ENCODE measurements around the gene GPR143. TPM values are rescaled to one million over a fixed set of nuclear protein-coding genes. Genes with fewer than 3 reads are reported as not detected.

Gene GPR143
- total and polyA plus RNA-seq, 2 of the 4 experiments (the other 2 are of a cell fraction): 0.07 TPM; not detected in 1

- no peak overlapping the region for H2BK120ac ChIP-seq (ENCODE audit: low read depth, low read length)
- H2AFZ ChIP-seq (replicated peaks; ENCODE audit: low read length, poor library complexity): no peak overlapping the region
- H3K14ac ChIP-seq (replicated peaks; ENCODE audit: low read depth, low read length): no peak overlapping the region
- dilution Hi-C loops (cut with HindIII; ENCODE audit: low sequenced_read_pairs, unreplicated experiment) (no loop called here), in situ Hi-C loops (cut with MboI; ENCODE audit: low sequenced_read_pairs) (no loop called here), intact Hi-C loops (cut with micrococcal nuclease) (no loop called here)
- CTCF ChIA-PET: no interaction called here
- no peak overlapping the region for H2AK5ac ChIP-seq (ENCODE audit: low read depth, low read length)
- H3K27ac ChIP-seq (ENCODE audit: insufficient read depth, low read length): no peak overlapping the region
- H2BK5ac ChIP-seq (ENCODE audit: low read depth, low read length, poor library complexity, severe bottlenecking): no peak overlapping the region
- H4K20me1 ChIP-seq (ENCODE audit: insufficient read depth, low read length): no peaks in the 10 kb centered on the region
- H3K9me1 ChIP-seq (ENCODE audit: insufficient read depth, low read length): no peaks in the 10 kb centered on the region
- no peaks in the 10 kb centered on the region for H3K79me1 ChIP-seq (ENCODE audit: low read depth in 1 of 2, low read length in 2 of 2)
- no peak overlapping the region for H4K5ac ChIP-seq (ENCODE audit: low read depth, low read length)
- no peak overlapping the region for H3K9ac ChIP-seq (ENCODE audit: low read depth, low read length)
- no peaks in the 10 kb centered on the region for H3K27me3 ChIP-seq (ENCODE audit: control insufficient read depth, insufficient read depth, low read length)
- TF ChIP-seq NFE2L2 (IDR thresholded peaks at IDR 0.05; ENCODE audit: low read depth, low read length): no peak
- TF ChIP-seq BHLHE40 (IDR thresholded peaks at IDR 0.05; ENCODE audit: low read depth, low read length): no peak
- TF ChIP-seq MAFK (IDR thresholded peaks at IDR 0.05; ENCODE audit: low read depth, low read length): no peak
- TF ChIP-seq RFX5 (IDR thresholded peaks at IDR 0.05; ENCODE audit: low read depth, low read length): no peak
- TF ChIP-seq RCOR1 (IDR thresholded peaks at IDR 0.05; ENCODE audit: insufficient replicate concordance, low read length): no peak
- TF ChIP-seq POLR2A (IDR thresholded peaks at IDR 0.05; ENCODE audit: low read depth, low read length): no peak
- TF ChIP-seq MXI1 (IDR thresholded peaks at IDR 0.05; ENCODE audit: borderline replicate concordance, low read depth, low read length): no peak
- TF ChIP-seq CEBPB (IDR thresholded peaks at IDR 0.05; ENCODE audit: low read depth, low read length): no peak
- TF ChIP-seq SMC3 (IDR thresholded peaks at IDR 0.05; ENCODE audit: low read depth, low read length): no peak
- no peak for TF ChIP-seq ELK1 (IDR thresholded peaks at IDR 0.05; ENCODE audit: borderline replicate concordance, low read depth, low read length)
- H2AK9ac ChIP-seq (replicated peaks; ENCODE audit: low read depth, low read length, poor library complexity): no peak overlapping the region
- H3K4me3 ChIP-seq (ENCODE audit: insufficient read depth, low read depth, low read length): no peak overlapping the region
- H3K36me3 ChIP-seq (ENCODE audit: control insufficient read depth, insufficient read depth, low read length): no peaks in the 10 kb centered on the region
- no peaks in the 10 kb centered on the region; the same call in 1 of the 2 replicates for H3K9me3 ChIP-seq (ENCODE audit: control insufficient read depth, insufficient read depth, low read length)
- H3K23ac ChIP-seq (ENCODE audit: low read depth, low read length): no peak overlapping the region
- no peak overlapping the region for H3K56ac ChIP-seq (ENCODE audit: extremely low read depth, insufficient read depth, low read length)
- H3K4me2 ChIP-seq (ENCODE audit: low read depth, low read length): no peak overlapping the region
- no peak overlapping the region for H2BK15ac ChIP-seq (ENCODE audit: low read depth, low read length)
- H4K91ac ChIP-seq (ENCODE audit: insufficient read depth, low read depth, low read length): no peak overlapping the region
- no peak for DNase-seq
- ATAC-seq (ENCODE audit: low read depth): no peak
- no peak overlapping the region for H4K8ac ChIP-seq (ENCODE audit: low read depth in 2 of 2, low read length in 2 of 2)
- no peak overlapping the region for H2BK20ac ChIP-seq (ENCODE audit: low read depth, low read length)
- POLR2A ChIA-PET (ENCODE audit: unreplicated experiment): no interaction called here
- no CpG with 5 or more reads among the region's 14 CpGs for WGBS, 2 experiments (ENCODE audit: extremely low coverage in 2 of 2, insufficient read length in 1 of 2)
- BruUV-seq (replicated peaks): no TSS peak
- H3K4me1 ChIP-seq (ENCODE audit: control insufficient read depth, insufficient read depth, low read length): no peaks in the 10 kb centered on the region
- H3K4ac ChIP-seq (ENCODE audit: low read depth, low read length): no peak overlapping the region
- H3K18ac ChIP-seq (ENCODE audit: low read depth, low read length): no peak overlapping the region
Observed at GRCh38 chrX:9807355-9808182, 41.9 kb upstream of the GPR143 start.
